Right lobe of liver (tissue), 6 donors: Measurements from ENCODE around the gene FLT1. TPM values are rescaled to one million over a fixed set of nuclear protein-coding genes. Genes with fewer than 3 reads are reported as not detected.

Experiments
- ATAC-seq, 4 donors: fragments of 200-7000 bp; cut with Tn5 transposase; one replicate each; pipeline ENCODE4 v1.9.1; 2020; ENCODE audit warnings: mild to moderate bottlenecking in 4 of 4, moderate library complexity in 4 of 4
- DNase-seq, 3 donors: peaks; one replicate each; pipeline ENCODE4 v3.0.0-alpha.2; 2020
- H3K27ac ChIP-seq, 3 donors: fragments of 200-600 bp; one replicate each; pipeline ENCODE4 v1.8.0; 2022
- H3K27me3 ChIP-seq, 2 donors: fragments of 200-600 bp; one replicate each; pipeline ENCODE4 v1.8.0; 2022
- H3K36me3 ChIP-seq, 4 donors: fragments of 200-600 bp; sonication (generic) in 1 of 4; one replicate each; pipeline versions ENCODE4 v1.5.1 to v1.8.0; 2017 to 2022; ENCODE audit warnings: control low read depth in 1 of 4
- H3K4me1 ChIP-seq, 4 donors: fragments of 200-600 bp; sonication (generic) in 1 of 4; one replicate each; pipeline versions ENCODE4 v1.5.1 to v1.8.0; 2017 to 2022; ENCODE audit warnings: control low read depth in 1 of 4
- H3K4me3 ChIP-seq, 3 donors: fragments of 200-600 bp; one replicate each; pipeline ENCODE4 v1.8.0; 2022
- H3K9me3 ChIP-seq, 4 donors: fragments of 200-600 bp; sonication (generic) in 1 of 4; one replicate each; pipeline versions ENCODE4 v1.5.1 to v1.8.0; 2017 to 2022; ENCODE audit warnings: control low read depth in 1 of 4
- CTCF ChIP-seq, 4 donors: fragments of 200-600 bp in 3 of 4; fragments of 450-650 bp in 1 of 4; IDR thresholded peaks; one replicate each; pipeline versions ENCODE4 v1.5.1 to v1.8.0; 2016 to 2022; ENCODE audit warnings: antibody characterized with exemption in 4 of 4, mild to moderate bottlenecking in 2 of 4
- POLR2A ChIP-seq: fragments of 450-650 bp; IDR thresholded peaks from one replicate; pipeline ENCODE4 v1.6.1; 2017; ENCODE audit warnings: antibody characterized with exemption, mild to moderate bottlenecking
- WGBS: methylation state at CpG from one replicate; pipeline ENCODE4 v1.1.6; 2018; ENCODE audit warnings: low coverage, low lambda C conversion rate; ENCODE audit not compliant: insufficient coverage; ENCODE audit errors: missing lambda C conversion rate; 5-methylcytosine and 5-hydroxymethylcytosine counted together
- intact Hi-C, 2 donors: fragments of 100-400 bp; cut with DNase I; formaldehyde crosslinking; loops; one replicate each; pipeline versions ENCODE4 v1.11.2 to v1.14.1; 2022
- total RNA-seq, 6 experiments: library from RNA; depleted of rRNA in 2 of 6; stranded (reverse); fragments of >200 nt in 2 of 6; fragmentation: NEBNext Ultra II Directional in 3 of 6; extraction: Animal tissue kit (Norgen Biotek cat#: 25700) in 3 of 6; gene quantifications; one replicate each; pipeline versions ENCODE4 v1.1.0 to v1.2.4, GENCODE V29; 2016 to 2023
- donor health status: DM: no; HTN: yes; CAD: no.
- donor health status: DM: no; HTN: no; CAD: no.
- donor health status: DM: no; HTN: no; CAD: no.
- donor health status: DM: no; HTN: yes; CAD: no.
- donor health status: DM: no; HTN: yes; CAD: no.

The FLT1 gene
- total RNA-seq, 6 experiments from 2014 or later: 10.6 to 66.4 (median 20.5) TPM

- 48% methylated on average over 2 of the region's 2 CpGs for WGBS
- H3K9me3 ChIP-seq: no peaks in the 10 kb centered on the region
- ATAC-seq: no peak
These were observed 136.2 kb downstream of the FLT1 start for GRCh38 chr13:28358708-28359107.

GRCh38 chr13:28357911-28358433 lies 137.0 kb downstream of the FLT1 start:
- no peak for TF ChIP-seq CTCF (IDR thresholded peaks at IDR 0.05)
- no peak for TF ChIP-seq POLR2A
- DNase-seq (no peak), ATAC-seq (peak in 3 of 4 donors; percentile 34 to 56 (median 47))
- H3K27me3 ChIP-seq: no peaks in the 10 kb centered on the region
- WGBS: 52% methylated on average over 4 of the region's 4 CpGs
- no peaks in the 10 kb centered on the region for H3K9me3 ChIP-seq
- no peaks in the 10 kb centered on the region for H3K4me1 ChIP-seq
- H3K4me3 ChIP-seq: no peak overlapping the region
- H3K27ac ChIP-seq: no peak overlapping the region
- no peaks in the 10 kb centered on the region for H3K36me3 ChIP-seq
- intact Hi-C loops: no loop called here

More at GRCh38 chr13:28358708-28359107, 136.2 kb downstream of the FLT1 start:
- Histone ChIP-seq H3K4me1 (no peaks in the 10 kb centered on the region), H3K27me3 (no peaks in the 10 kb centered on the region), H3K36me3 (no peaks in the 10 kb centered on the region), H3K4me3 (no peak overlapping the region), H3K27ac (no peak overlapping the region)
- DNase-seq: no peak
- TF ChIP-seq POLR2A (no peak), CTCF (IDR thresholded peaks at IDR 0.05) (no peak)
- intact Hi-C loops: no loop called here

- WGBS: 61% methylated on average over 8 of the region's 8 CpGs
- TF ChIP-seq CTCF (IDR thresholded peaks at IDR 0.05): no peak
- no peak for TF ChIP-seq POLR2A
- H3K27ac ChIP-seq: no peak overlapping the region
These were observed 137.6 kb downstream of the FLT1 start for GRCh38 chr13:28357247-28357825.

GRCh38 chr13:28356561-28357021 lies 138.3 kb downstream of the FLT1 start:
- TF ChIP-seq POLR2A: no peak
- H3K4me1 ChIP-seq: no peaks in the 10 kb centered on the region
- intact Hi-C loops: no loop called here
- H3K36me3 ChIP-seq: no peaks in the 10 kb centered on the region
- DNase-seq: no peak
- H3K9me3 ChIP-seq: no peaks in the 10 kb centered on the region
- H3K27me3 ChIP-seq: no peaks in the 10 kb centered on the region
- 53% methylated on average over 5 of the region's 5 CpGs for WGBS
- no peak overlapping the region for H3K27ac ChIP-seq
- no peak overlapping the region for H3K4me3 ChIP-seq
- ATAC-seq: peak in 1 of 4 donors; percentile 35

More at GRCh38 chr13:28357247-28357825, 137.6 kb downstream of the FLT1 start:
- H3K9me3 ChIP-seq: no peaks in the 10 kb centered on the region
- H3K27me3 ChIP-seq: no peaks in the 10 kb centered on the region
- ATAC-seq (no peak), DNase-seq (no peak)
- intact Hi-C loops: no loop called here
- no peaks in the 10 kb centered on the region for H3K36me3 ChIP-seq
- H3K4me1 ChIP-seq: no peaks in the 10 kb centered on the region
- H3K4me3 ChIP-seq: no peak overlapping the region

- no peak for DNase-seq
- no peak for ATAC-seq
- TF ChIP-seq POLR2A (no peak), CTCF (IDR thresholded peaks at IDR 0.05) (no peak)
- no peak overlapping the region for H3K4me3 ChIP-seq
- H3K9me3 ChIP-seq: no peaks in the 10 kb centered on the region
- WGBS: 46% methylated on average over 8 of the region's 8 CpGs
- no peaks in the 10 kb centered on the region for H3K27me3 ChIP-seq
- no peaks in the 10 kb centered on the region for H3K4me1 ChIP-seq
- no peak overlapping the region for H3K27ac ChIP-seq
- H3K36me3 ChIP-seq: no peaks in the 10 kb centered on the region
- intact Hi-C loops: no loop called here
These were observed 139.0 kb downstream of the FLT1 start for GRCh38 chr13:28355822-28356371.
